G401.6 (cell line): ENCODE measurements around the gene SPIN4.
"Not testable (repeated sequence)": the region's sequence is repeated elsewhere in the genome, so short reads cannot be mapped to it uniquely, and the experiment has no call there.

Source experiments
- FAIRE-seq: peaks from 2 replicates; lab custom pipeline; 2012; peaks lifted over from hg19 to GRCh38; lab: Jason Lieb, UNC

The SPIN4 gene

DNA sequence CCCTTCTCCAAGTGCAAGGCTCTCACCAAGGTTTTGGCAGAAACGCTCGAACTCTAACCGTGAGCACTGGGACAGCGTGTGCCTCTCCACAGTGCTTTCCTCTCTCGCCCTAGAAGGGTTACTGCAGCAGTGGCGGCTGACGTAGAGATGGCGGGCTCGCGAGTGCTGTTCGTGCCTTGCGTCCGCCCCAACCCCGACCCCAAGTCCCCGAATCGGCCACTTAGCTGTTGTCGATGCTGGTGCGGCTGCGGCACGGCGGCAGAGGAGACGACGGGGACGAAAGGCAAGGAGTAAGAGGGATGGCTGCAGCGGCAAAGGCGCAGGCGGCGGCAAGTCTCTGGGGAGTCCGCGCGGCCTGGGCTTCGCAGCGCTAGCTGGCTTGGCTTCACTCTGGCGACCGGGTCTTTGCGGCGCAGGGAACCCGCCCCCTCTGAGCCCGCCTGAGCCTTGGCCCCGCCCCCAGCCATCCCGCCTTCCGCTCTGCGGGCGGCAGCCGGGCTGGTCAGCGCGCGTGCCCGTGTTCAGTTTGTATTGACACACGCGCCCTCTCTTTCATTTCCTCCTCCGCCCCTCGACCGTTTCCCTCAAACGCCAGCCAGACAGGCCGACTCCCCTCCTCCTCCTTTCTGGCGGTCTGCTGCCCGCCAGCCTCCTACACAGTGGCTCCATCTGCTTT lies at the start of gene SPIN4:
SPIN4 (minus strand) TSS at position 392 of the 676 bp plus-strand sequence. CDS start 513 bp downstream, outside the sequence.
- FAIRE-seq, result peak; percentile 97

DNA sequence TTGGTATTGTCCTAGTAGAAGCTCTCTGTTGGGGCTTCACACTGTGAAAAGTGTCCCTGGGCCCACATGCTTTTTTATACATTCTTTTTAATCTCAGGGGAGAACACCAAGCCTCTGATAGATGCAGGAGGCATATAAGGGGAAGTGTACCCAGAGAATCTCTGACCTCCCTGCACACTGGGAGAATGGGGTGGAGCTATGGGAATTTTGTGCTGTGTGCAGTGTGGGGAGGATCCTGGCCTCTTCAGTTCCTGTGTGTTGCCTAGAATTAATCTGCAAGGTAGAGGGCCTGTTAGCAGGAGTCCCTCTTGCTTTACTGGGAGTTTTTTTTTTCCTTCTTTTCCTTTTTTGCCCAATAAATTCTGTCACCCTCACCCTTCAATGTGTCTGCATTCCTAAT lies 49.2 kb upstream of the SPIN4 start:
- FAIRE-seq, result no peak

- no peak for FAIRE-seq
These were observed 43.7 kb upstream of the SPIN4 start for GRCh38 chrX:63394872-63395271.

- not testable (repeated sequence) for FAIRE-seq
These were observed 42.0 kb upstream of the SPIN4 start for GRCh38 chrX:63393094-63393493.

- no peak for FAIRE-seq
These were observed 36.3 kb upstream of the SPIN4 start for GRCh38 chrX:63387411-63387810.

DNA sequence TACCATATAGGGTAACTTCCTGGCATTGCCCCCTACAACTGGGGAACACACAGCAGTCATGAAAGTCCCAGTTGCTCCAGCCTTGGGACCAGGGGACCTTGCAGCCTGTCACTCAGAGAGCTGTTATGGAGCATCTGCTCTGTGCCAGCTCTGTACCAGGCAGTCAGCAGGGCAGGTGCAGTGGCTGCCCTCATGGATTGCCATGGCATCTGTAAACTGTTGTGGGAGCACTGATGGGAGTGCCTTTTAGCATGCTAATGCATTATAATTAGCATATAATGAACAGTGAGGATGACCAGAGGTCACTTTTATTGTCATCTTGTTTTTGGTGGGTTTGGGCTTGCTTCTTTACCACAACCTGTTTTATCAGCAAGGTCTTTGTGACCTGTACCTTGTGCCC lies 33.1 kb upstream of the SPIN4 start:
- not testable (repeated sequence) for FAIRE-seq

GRCh38 chrX:63373012-63373411 lies 21.9 kb upstream of the SPIN4 start:
- FAIRE-seq, result not testable (repeated sequence)

- FAIRE-seq, result not testable (repeated sequence)
These were observed 16.6 kb upstream of the SPIN4 start for GRCh38 chrX:63367699-63368098.

DNA sequence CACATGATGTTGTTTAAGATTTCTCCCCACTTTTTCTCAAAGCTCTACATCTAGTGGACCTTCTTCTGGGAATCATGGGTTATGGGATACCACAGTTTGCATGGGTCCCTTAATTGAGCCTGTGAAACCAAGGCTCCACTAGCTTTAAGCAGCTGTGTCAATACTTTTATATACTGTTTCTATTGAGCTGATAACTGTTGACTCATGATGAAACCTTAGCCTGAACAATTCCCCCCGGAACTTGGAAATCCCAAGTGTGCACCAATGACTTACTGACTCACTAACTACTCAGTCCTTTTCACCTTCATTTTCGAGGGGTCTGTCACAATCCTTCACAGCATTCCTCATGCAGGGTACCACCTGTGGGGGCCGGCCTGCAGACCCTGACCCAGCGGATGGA lies 12.7 kb upstream of the SPIN4 start:
- no peak for FAIRE-seq

GRCh38 chrX:63361494-63361893 lies 10.4 kb upstream of the SPIN4 start:
- FAIRE-seq, result no peak

DNA sequence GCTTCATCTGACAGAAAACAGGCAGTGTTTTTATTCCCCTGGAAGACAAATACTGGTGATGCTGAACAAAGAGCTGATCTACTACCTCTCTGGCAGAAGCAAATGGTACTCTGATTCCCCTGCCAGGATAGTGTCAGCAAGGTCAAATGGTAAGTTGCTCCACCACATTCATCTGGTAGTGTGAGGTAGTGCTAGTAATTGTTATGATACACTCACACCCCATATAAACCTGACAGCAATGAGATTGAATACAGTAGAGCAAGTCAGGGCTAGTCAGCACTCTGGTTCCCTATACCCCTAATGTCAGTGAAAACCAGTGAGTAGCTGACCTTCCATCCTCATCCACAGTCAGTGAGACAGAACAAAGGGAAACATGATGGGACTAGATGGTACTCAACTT lies 3.4 kb upstream of the SPIN4 start:
- FAIRE-seq, result no peak

DNA sequence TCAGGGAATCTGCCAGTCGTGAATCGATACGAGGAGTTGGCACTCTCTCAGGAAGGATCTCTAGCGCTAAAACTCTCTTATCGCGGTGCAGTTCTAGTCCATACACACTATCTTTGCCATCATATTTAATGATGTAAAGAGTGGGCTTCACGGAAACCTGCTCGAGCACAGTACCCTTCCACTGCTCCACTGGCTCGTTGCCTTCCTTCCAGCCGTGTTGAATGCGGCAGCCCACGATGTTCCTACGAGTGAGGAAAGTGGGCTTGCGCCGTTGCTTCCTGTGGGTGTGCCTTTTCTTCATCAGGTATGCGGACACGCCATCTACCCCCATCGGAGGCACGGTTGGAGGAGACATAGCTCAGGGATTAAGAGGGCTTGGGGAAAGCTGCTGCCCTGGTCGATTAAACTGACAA lies 661 bp downstream of the SPIN4 start:
- peak; percentile 3 for FAIRE-seq

DNA sequence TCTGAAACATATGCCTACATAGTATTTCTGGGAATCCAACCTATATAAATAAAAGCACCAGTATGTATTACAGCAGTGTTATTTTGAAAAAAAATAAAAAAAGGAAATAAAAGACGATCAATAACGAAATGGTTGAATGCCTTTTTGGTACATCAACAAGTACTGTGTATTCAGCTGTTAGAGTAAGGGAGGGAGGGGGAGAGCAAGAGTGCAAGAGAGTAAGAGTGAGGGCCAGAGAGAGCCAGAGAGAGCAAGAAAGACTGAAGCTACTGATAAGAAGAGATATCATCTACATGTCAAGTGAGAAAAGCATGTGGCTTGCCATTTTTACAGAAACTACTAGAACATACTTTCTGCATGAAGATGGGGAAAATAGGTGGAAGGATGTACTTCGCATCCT lies 1.8 kb downstream of the SPIN4 start:
- no peak for FAIRE-seq

DNA sequence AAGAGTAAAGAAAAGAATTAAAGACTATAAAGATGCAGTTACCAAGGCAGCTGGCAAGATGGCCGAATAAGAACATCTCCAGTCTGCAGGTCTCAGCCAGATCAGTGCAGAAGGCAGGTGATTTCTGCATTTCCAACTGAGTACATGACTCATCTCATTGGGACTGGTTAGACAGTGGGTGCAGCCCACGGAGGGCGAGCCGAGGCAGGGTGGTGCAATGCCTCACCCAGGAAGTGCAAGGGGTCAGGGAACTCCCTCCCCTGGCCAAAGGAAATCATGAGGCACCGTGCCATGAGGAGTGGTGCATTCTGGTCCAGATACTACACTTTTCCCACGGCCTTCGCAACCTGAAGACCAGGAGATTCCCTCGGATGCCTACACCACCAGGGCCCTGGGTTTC lies 20.5 kb downstream of the SPIN4 start:
- FAIRE-seq, result no peak

- FAIRE-seq, result no peak
These were observed 23.3 kb downstream of the SPIN4 start for GRCh38 chrX:63327788-63328187.

- FAIRE-seq, result no peak
These were observed 51.5 kb downstream of the SPIN4 start for GRCh38 chrX:63299596-63299995.
